T-helper 22 cell (primary cell): ENCODE results near the gene DCUN1D3.
"Not testable (repeated sequence)": the region's sequence is repeated elsewhere in the genome, so short reads cannot be mapped to it uniquely, and the experiment has no call there.

Experiments used
- DNase-seq: peaks from one replicate; pipeline ENCODE4 v3.0.0-alpha.2; 2020; ENCODE audit warnings: low read depth

DCUN1D3 gene

GRCh38 chr16:20887207-20887606 is 13.0 kb downstream of the DCUN1D3 start:
- no peak for DNase-seq

DNA sequence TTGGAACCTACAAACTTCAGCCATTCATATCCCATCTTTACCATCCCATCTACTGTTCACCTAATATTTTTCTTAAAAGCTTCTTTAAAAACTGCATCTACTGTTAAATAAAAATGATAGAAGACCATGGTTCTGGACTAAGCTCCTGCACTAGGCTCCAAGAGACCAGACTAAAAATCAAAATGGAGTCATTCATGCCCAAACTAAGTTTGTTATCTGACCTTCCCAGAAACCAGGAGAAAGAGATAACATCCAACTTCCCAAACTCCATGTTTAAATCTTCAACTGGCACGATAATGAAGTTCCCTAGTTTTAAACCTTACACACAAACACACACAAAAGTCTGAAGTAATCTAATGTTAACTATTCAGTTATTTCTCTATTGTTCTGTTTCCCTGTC is 13.8 kb downstream of the DCUN1D3 start:
- DNase-seq, result no peak

GRCh38 chr16:20884240-20884556 is 16.0 kb downstream of the DCUN1D3 start:
- DNase-seq, result no peak

DNA sequence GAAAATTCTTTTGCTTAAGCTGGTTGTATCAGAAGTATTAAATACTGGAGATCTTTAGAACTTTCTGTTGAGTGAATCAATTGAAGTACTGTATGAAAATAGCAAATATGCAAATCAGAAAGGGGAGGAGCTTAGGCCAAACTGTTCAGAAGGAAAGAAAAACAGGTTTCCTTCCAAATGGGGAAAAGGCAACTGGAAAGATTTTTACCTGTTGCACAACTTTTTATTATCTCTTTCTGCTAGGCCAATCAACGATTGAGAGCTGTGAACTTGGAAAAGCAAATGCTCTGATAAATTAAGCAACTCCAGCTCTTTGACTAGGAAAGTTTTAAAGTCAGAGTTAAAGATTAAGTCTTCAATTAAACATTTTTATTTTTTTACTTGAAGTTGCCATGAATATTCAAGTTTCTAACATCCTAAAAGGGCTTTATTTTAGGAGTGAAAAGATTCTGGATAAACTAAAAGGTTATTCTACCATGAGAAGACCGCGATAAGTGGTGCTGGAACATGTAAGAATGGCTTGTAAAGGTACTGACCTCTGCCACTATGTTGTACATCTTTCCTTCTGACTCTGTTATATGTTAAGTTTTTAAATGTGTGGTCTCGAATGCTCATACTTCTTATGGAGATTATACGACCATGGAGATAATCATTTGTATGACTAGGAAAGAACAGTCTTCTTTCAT is 16.5 kb downstream of the DCUN1D3 start:
- DNase-seq, result no peak

GRCh38 chr16:20881503-20881878 is 18.7 kb downstream of the DCUN1D3 start:
- no peak for DNase-seq

- DNase-seq, result no peak
Observed at GRCh38 chr16:20880867-20881502, 19.2 kb downstream of the DCUN1D3 start.

GRCh38 chr16:20879175-20880040 is 20.8 kb downstream of the DCUN1D3 start:
- DNase-seq, result no peak

- no peak for DNase-seq
Observed at GRCh38 chr16:20878682-20879147, 21.4 kb downstream of the DCUN1D3 start.

- DNase-seq, result no peak
Observed at GRCh38 chr16:20875355-20875650, 24.9 kb downstream of the DCUN1D3 start.

DNA sequence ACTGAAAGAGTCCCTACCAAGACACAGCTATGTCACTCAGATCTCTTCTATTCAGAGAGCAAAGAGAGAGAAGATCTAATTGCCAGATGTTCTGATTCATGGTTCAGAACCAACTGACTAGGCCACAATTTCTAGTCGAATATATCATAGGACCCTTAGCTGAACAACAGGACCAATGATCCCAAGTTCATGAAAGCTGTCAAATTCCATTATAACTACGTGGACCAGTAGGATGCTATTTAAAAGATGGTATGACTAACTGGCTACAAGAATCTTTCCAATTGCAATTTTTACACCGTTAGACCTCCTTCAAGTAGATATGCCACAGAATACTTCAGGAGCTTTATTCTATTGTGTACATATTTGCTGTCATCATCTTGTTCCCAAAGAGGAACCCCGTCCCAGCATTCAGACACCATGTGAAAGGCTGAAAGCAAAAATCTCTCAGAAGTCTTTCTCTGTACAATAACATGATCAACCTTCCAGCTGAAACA is 26.0 kb downstream of the DCUN1D3 start:
- no peak for DNase-seq

DNA sequence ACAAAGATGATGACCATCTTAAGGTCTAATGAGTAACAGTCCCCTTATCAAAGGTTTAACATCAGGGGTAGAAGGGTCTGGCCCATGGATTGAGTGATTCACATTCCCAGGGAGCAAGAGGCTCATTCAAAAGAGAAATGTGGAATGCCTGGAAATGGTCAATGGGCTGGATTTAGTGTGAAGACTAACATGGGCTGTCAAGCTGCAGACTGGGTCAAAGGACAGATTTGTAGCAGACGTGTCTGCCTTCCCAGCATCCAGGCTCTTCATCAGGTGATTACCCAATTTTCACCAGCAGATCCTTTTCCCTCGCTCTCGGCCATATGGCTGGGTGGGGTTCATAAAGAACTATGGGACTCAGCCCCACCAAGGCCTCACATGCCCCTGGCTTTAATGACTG is 26.8 kb downstream of the DCUN1D3 start:
- DNase-seq, result no peak

- DNase-seq, result no peak
Observed at GRCh38 chr16:20871941-20872815, 28.0 kb downstream of the DCUN1D3 start.

GRCh38 chr16:20871258-20871657 is 28.9 kb downstream of the DCUN1D3 start:
- no peak for DNase-seq

GRCh38 chr16:20870122-20870820 is 29.9 kb downstream of the DCUN1D3 start:
- no peak for DNase-seq

DNA sequence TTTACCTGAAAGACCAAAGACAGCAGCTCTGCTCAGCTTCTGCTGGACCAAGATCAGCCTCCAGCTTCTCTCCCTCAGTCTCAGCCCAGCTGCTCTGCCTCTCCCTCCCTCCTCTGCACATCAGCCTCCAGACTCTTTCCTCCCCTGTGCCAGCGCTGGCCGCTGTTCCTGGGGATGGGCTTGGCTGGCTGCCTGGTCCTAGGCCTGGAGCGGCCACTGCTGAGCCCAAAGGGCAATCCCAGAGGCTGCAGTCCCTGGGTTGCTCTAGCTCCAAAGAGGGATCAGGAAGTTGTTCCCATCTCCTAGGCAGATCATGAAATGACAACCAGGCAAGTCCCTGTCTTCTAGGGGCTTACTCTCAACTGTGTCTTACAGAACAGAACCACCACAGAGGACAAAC is 31.3 kb downstream of the DCUN1D3 start:
- no peak for DNase-seq

GRCh38 chr16:20867585-20867984 is 32.6 kb downstream of the DCUN1D3 start:
- no peak for DNase-seq

DNA sequence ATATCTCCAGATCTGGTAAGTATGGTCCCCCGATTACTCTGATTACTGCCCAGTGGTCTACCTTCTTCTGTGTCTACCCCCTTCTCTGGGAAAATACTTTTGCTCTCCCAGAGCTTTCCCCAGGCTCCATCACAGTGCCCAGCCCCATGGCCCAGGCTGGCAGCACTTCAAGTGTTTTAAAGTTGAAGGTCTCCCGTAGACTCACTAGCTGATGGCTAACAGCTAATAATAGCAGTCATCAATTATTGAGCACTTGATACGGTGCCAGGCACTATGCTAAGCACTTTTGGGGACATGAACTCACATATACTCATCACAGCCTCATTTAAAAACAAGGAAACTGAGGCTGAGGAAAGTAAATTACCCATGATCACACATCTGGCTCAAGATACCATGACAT is 33.4 kb downstream of the DCUN1D3 start:
- DNase-seq, result no peak

- no peak for DNase-seq
Observed at GRCh38 chr16:20866145-20866772, 33.9 kb downstream of the DCUN1D3 start.

- DNase-seq, result no peak
Observed at GRCh38 chr16:20865420-20866131, 34.6 kb downstream of the DCUN1D3 start.

DNA sequence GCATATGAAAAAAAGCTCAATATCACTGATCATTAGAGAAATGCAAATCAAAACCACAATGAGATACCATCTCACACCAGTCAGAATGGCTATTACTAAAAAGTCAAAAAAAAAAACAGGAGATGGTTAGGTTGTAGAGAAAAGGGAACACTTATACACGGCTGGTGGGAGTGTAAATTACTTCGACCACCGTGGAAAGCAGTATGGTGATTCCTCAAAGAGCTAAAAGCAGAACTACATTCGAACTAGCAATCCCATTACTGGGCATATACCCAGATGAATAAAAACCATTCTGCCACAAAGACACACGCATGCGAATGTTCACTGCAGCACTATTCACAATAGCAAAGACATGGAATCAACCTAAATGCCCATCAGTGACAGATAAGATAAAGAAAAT is 35.8 kb downstream of the DCUN1D3 start:
- not testable (repeated sequence) for DNase-seq
